ENCODE data around the gene ZSCAN32. TPM values are rescaled to one million over a fixed set of nuclear protein-coding genes. Genes with fewer than 3 reads are reported as not detected.

The ZSCAN32 gene
- total RNA-seq, 2 donors from 2014 or later, result 5.9 to 6.3 TPM

GRCh38 chr16:3388325-3388724 lies 12.5 kb downstream of the ZSCAN32 start:
- Mint-ChIP-seq H3K27me3 (no peaks in the 10 kb centered on the region), H3K4me1 (no peaks in the 10 kb centered on the region), H3K36me3 (ENCODE audit: low read depth) (peaks cover 8% of the 10 kb centered on the region), H3K27ac (no peak overlapping the region), H3K4me3 (no peak overlapping the region)
- DNase-seq (no peak), ATAC-seq (no peak)
- peaks cover 43% of the 10 kb centered on the region for H3K9me3 ChIP-seq (ENCODE audit: control insufficient read depth, low read length, poor library complexity, severe bottlenecking)

- no peaks in the 10 kb centered on the region for H3K27me3 Mint-ChIP-seq
- H3K9me3 ChIP-seq (ENCODE audit: control insufficient read depth, low read length, poor library complexity, severe bottlenecking), result peaks cover 52% of the 10 kb centered on the region
Observed at GRCh38 chr16:3383045-3383448, 17.8 kb downstream of the ZSCAN32 start.

GRCh38 chr16:3377917-3378316 lies 22.9 kb downstream of the ZSCAN32 start:
- H3K27ac Mint-ChIP-seq, result no peak overlapping the region
- no peak overlapping the region for H3K4me3 Mint-ChIP-seq
- H3K9me3 ChIP-seq (ENCODE audit: control insufficient read depth, low read length, poor library complexity, severe bottlenecking), result peaks cover 23% of the 10 kb centered on the region
- ATAC-seq, result no peak
- no peaks in the 10 kb centered on the region for H3K27me3 Mint-ChIP-seq
- peaks cover 5% of the 10 kb centered on the region for H3K36me3 Mint-ChIP-seq (ENCODE audit: low read depth)
- no peak for DNase-seq
- H3K4me1 Mint-ChIP-seq, result no peaks in the 10 kb centered on the region

More at GRCh38 chr16:3383045-3383448, 17.8 kb downstream of the ZSCAN32 start:
- peaks cover 6% of the 10 kb centered on the region for H3K36me3 Mint-ChIP-seq (ENCODE audit: low read depth)
- H3K27ac Mint-ChIP-seq, result no peak overlapping the region
- no peaks in the 10 kb centered on the region for H3K4me1 Mint-ChIP-seq
- no peak for ATAC-seq
- DNase-seq, result no peak
- no peak overlapping the region for H3K4me3 Mint-ChIP-seq

- H3K9me3 ChIP-seq (ENCODE audit: control insufficient read depth, low read length, poor library complexity, severe bottlenecking), result peaks cover 7% of the 10 kb centered on the region
- Mint-ChIP-seq H3K27me3 (no peaks in the 10 kb centered on the region), H3K4me1 (no peaks in the 10 kb centered on the region), H3K27ac (no peak overlapping the region), H3K4me3 (no peak overlapping the region), H3K36me3 (ENCODE audit: low read depth) (peaks cover 2% of the 10 kb centered on the region)
- ATAC-seq (no peak), DNase-seq (no peak)
Observed at GRCh38 chr16:3375680-3376079, 25.1 kb downstream of the ZSCAN32 start.

- no peaks in the 10 kb centered on the region for H3K27me3 Mint-ChIP-seq
- no peaks in the 10 kb centered on the region for H3K4me1 Mint-ChIP-seq
- no peak overlapping the region for H3K27ac Mint-ChIP-seq
- DNase-seq (no peak), ATAC-seq (no peak)
- no peak overlapping the region for H3K4me3 Mint-ChIP-seq
- H3K36me3 Mint-ChIP-seq (ENCODE audit: low read depth), result no peaks in the 10 kb centered on the region
- H3K9me3 ChIP-seq (ENCODE audit: control insufficient read depth, low read length, poor library complexity, severe bottlenecking), result no peaks in the 10 kb centered on the region
Observed at GRCh38 chr16:3369073-3369472, 31.7 kb downstream of the ZSCAN32 start.

DNA sequence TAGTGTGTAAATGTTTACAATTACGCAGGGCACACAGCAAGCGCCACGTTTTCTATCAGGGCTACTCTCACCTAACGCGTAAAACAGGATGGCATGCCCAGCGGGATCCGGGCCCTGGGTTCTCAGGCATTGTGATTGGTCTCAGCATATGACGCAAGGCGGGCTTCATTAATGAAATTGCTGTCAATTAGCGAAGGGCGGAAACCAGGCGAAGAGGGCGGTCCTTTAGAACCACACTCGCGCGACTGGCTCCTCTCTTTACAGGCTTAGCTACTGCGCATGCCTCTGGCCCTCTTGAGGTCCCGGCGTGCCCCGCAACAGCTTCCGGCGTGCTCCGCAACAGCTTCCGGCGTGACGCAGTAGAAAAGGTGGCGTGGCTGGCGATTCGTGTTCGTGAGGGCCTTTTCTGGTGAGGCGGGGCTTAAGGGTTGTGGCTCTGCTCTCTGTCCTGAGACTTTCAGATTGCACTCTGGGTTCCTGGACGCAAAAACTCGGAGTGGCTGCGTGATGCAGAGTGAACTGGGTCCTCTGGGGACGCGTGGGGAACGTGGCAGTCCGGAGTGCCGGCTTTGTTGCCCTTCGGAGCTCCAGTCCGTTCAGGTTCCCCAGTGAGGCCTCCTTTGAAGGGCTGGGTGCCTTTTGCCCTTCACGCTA lies 35.9 kb downstream of the ZSCAN32 start:
- Mint-ChIP-seq H3K27me3 (peaks cover 10% of the 10 kb centered on the region), H3K36me3 (ENCODE audit: low read depth) (no peaks in the 10 kb centered on the region), H3K4me3 (peak overlapping the region; percentile 78), H3K4me1 (no peaks in the 10 kb centered on the region), H3K27ac (peak overlapping the region; percentile 74)
- DNase-seq (peak; percentile 63 to 66 (median 65)), ATAC-seq (peak; percentile 94)
- no peaks in the 10 kb centered on the region for H3K9me3 ChIP-seq (ENCODE audit: control insufficient read depth, low read length, poor library complexity, severe bottlenecking)

DNA sequence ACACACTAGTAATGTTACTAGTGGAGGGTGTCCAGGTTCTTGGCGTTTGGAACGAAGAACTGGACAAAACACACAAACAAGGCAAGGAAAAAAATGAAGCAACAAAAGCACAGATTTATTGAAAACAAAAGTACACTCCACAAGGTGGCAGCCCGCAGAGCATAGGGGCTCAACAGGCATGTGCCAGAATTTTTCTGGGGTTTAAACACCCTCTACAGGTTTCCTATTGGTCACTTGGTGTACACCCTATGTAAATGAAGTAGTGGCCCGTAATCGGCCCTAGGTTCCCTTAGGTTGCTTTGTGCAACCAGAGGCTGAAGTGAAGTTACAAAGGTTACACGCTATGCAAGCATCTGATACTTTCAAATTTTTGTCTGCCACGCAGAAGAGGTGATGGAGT lies 37.0 kb downstream of the ZSCAN32 start:
- no peaks in the 10 kb centered on the region for H3K4me1 Mint-ChIP-seq
- no peaks in the 10 kb centered on the region for H3K9me3 ChIP-seq (ENCODE audit: control insufficient read depth, low read length, poor library complexity, severe bottlenecking)
- no peaks in the 10 kb centered on the region for H3K36me3 Mint-ChIP-seq (ENCODE audit: low read depth)
- H3K27ac Mint-ChIP-seq, result no peak overlapping the region
- no peak for DNase-seq
- ATAC-seq, result no peak
- H3K27me3 Mint-ChIP-seq, result peaks cover 19% of the 10 kb centered on the region
- H3K4me3 Mint-ChIP-seq, result no peak overlapping the region

DNA sequence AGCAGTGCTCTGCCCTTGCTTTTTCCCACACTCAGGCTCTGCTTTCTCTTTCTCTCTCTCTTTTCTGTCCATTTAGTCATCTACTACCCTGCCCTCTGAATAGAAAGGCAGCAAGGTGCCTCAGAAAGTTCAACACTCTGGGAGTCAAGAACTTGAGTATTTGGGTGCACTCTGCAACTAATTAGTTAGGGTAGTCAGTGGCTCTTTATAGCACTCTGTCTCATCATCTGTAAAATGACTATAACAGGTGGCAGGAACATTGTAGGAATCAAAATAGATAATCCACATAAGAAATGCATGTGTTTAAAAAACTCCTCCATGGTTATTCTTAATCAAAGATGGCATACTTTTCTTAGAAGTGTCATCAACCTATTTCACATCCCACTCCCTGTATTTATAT lies 37.9 kb downstream of the ZSCAN32 start:
- Mint-ChIP-seq H3K4me1 (no peaks in the 10 kb centered on the region), H3K27me3 (peaks cover 21% of the 10 kb centered on the region), H3K4me3 (no peak overlapping the region), H3K36me3 (ENCODE audit: low read depth) (no peaks in the 10 kb centered on the region), H3K27ac (no peak overlapping the region)
- no peak for DNase-seq
- no peak for ATAC-seq
- no peaks in the 10 kb centered on the region for H3K9me3 ChIP-seq (ENCODE audit: control insufficient read depth, low read length, poor library complexity, severe bottlenecking)

- no peak overlapping the region for H3K4me3 Mint-ChIP-seq
- H3K36me3 Mint-ChIP-seq (ENCODE audit: low read depth), result no peaks in the 10 kb centered on the region
- ATAC-seq, result no peak
- H3K27ac Mint-ChIP-seq, result no peak overlapping the region
- H3K27me3 Mint-ChIP-seq, result peaks cover 28% of the 10 kb centered on the region
- DNase-seq, result no peak
- H3K4me1 Mint-ChIP-seq, result no peaks in the 10 kb centered on the region
- no peaks in the 10 kb centered on the region for H3K9me3 ChIP-seq (ENCODE audit: control insufficient read depth, low read length, poor library complexity, severe bottlenecking)
Observed at GRCh38 chr16:3358871-3359270, 41.9 kb downstream of the ZSCAN32 start.

GRCh38 chr16:3356118-3356517 lies 44.7 kb downstream of the ZSCAN32 start:
- Mint-ChIP-seq H3K4me3 (no peak overlapping the region), H3K36me3 (ENCODE audit: low read depth) (no peaks in the 10 kb centered on the region), H3K4me1 (peaks cover 3% of the 10 kb centered on the region), H3K27me3 (peaks cover 28% of the 10 kb centered on the region), H3K27ac (no peak overlapping the region)
- no peak for ATAC-seq
- H3K9me3 ChIP-seq (ENCODE audit: control insufficient read depth, low read length, poor library complexity, severe bottlenecking), result no peaks in the 10 kb centered on the region
- no peak for DNase-seq

DNA sequence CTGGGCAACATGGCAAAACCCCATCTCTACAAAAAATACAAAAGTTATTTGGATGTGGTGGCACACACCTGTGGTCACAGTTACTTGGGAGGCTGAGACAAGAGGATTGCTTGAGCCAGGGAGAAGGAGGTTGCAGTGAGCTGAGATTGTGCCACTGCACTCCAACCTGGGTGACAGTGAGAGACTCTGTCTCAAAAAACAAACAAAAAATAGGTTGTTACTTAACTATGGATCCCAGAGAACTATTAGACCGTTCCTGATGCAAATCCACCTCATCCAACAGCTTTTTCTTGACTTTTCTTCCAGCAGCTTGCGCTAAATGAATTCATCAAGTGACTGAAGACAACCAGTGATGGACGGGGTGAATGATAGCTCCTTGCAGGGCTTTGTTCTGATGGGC lies 45.2 kb downstream of the ZSCAN32 start, which contains the start of gene OR2C1:
TSS of gene OR2C1 (plus strand) at position 301 of the 400 bp plus-strand sequence. CDS start at position 353, 52 bp downstream.
- peaks cover 3% of the 10 kb centered on the region for H3K4me1 Mint-ChIP-seq
- no peak within 1 kb of the TSS for H3K27ac Mint-ChIP-seq
- no peak for DNase-seq
- H3K4me3 Mint-ChIP-seq, result no peak within 1 kb of the TSS
- H3K36me3 Mint-ChIP-seq (ENCODE audit: low read depth), result no peaks in the 10 kb centered on the region
- ATAC-seq, result no peak
- peaks cover 23% of the 10 kb centered on the region for H3K27me3 Mint-ChIP-seq
- no peaks in the 10 kb centered on the region for H3K9me3 ChIP-seq (ENCODE audit: control insufficient read depth, low read length, poor library complexity, severe bottlenecking)

- ATAC-seq (no peak), DNase-seq (no peak)
- Mint-ChIP-seq H3K4me1 (peaks cover 3% of the 10 kb centered on the region), H3K4me3 (no peak overlapping the region), H3K36me3 (ENCODE audit: low read depth) (no peaks in the 10 kb centered on the region), H3K27ac (no peak overlapping the region), H3K27me3 (no peaks in the 10 kb centered on the region)
- H3K9me3 ChIP-seq (ENCODE audit: control insufficient read depth, low read length, poor library complexity, severe bottlenecking), result no peaks in the 10 kb centered on the region
Observed at GRCh38 chr16:3349175-3349574, 51.6 kb downstream of the ZSCAN32 start.

GRCh38 chr16:3348547-3349167 lies 52.1 kb downstream of the ZSCAN32 start:
- H3K4me1 Mint-ChIP-seq, result peaks cover 2% of the 10 kb centered on the region
- H3K27ac Mint-ChIP-seq, result no peak overlapping the region
- H3K4me3 Mint-ChIP-seq, result no peak overlapping the region
- H3K9me3 ChIP-seq (ENCODE audit: control insufficient read depth, low read length, poor library complexity, severe bottlenecking), result no peaks in the 10 kb centered on the region
- DNase-seq (no peak), ATAC-seq (no peak)
- no peaks in the 10 kb centered on the region for H3K36me3 Mint-ChIP-seq (ENCODE audit: low read depth)
- no peaks in the 10 kb centered on the region for H3K27me3 Mint-ChIP-seq

- DNase-seq, result no peak
- H3K4me3 Mint-ChIP-seq, result peak overlapping the region; percentile 2
- H3K27me3 Mint-ChIP-seq, result no peaks in the 10 kb centered on the region
- no peak overlapping the region for H3K27ac Mint-ChIP-seq
- no peak for ATAC-seq
- no peaks in the 10 kb centered on the region for H3K4me1 Mint-ChIP-seq
- no peaks in the 10 kb centered on the region for H3K36me3 Mint-ChIP-seq (ENCODE audit: low read depth)
- no peaks in the 10 kb centered on the region for H3K9me3 ChIP-seq (ENCODE audit: control insufficient read depth, low read length, poor library complexity, severe bottlenecking)
Observed at GRCh38 chr16:3347586-3347985, 53.2 kb downstream of the ZSCAN32 start.

Measured in T-helper 17 cell (primary cell).